Right forelimb (tissue), 1 donor: Measurements from ENCODE around the gene TUNAR.

Experiments
- DNase-seq: peaks from one replicate; pipeline ENCODE4 v3.0.0-alpha.2; 2018

Gene TUNAR

GRCh38 chr14:95875831-95876760 lies 536 bp upstream of the TUNAR start:
- DNase-seq, result no peak

GRCh38 chr14:95877633-95878032 lies 1.0 kb downstream of the TUNAR start:
- no peak for DNase-seq

- DNase-seq, result no peak
Observed at GRCh38 chr14:95884377-95884776, 7.7 kb downstream of the TUNAR start.

GRCh38 chr14:95885278-95885677 lies 8.6 kb downstream of the TUNAR start:
- no peak for DNase-seq

GRCh38 chr14:95885866-95886265 lies 9.2 kb downstream of the TUNAR start:
- DNase-seq, result no peak

- no peak for DNase-seq
Observed at GRCh38 chr14:95886366-95887056, 9.9 kb downstream of the TUNAR start.

GRCh38 chr14:95887351-95887750 lies 10.7 kb downstream of the TUNAR start:
- no peak for DNase-seq

- DNase-seq, result no peak
Observed at GRCh38 chr14:95889236-95889979, 12.8 kb downstream of the TUNAR start.

- DNase-seq, result no peak
Observed at GRCh38 chr14:95891742-95892141, 15.1 kb downstream of the TUNAR start.

GRCh38 chr14:95892142-95892541 lies 15.5 kb downstream of the TUNAR start:
- no peak for DNase-seq

GRCh38 chr14:95895720-95896119 lies 19.1 kb downstream of the TUNAR start:
- no peak for DNase-seq

GRCh38 chr14:95896498-95897135 lies 20.0 kb downstream of the TUNAR start:
- no peak for DNase-seq

- no peak for DNase-seq
Observed at GRCh38 chr14:95897280-95897679, 20.6 kb downstream of the TUNAR start.

GRCh38 chr14:95901054-95901453 lies 24.4 kb downstream of the TUNAR start:
- no peak for DNase-seq

GRCh38 chr14:95902273-95902826 lies 25.7 kb downstream of the TUNAR start:
- no peak for DNase-seq

GRCh38 chr14:95903165-95903564 lies 26.5 kb downstream of the TUNAR start:
- no peak for DNase-seq

- no peak for DNase-seq
Observed at GRCh38 chr14:95903616-95904107, 27.0 kb downstream of the TUNAR start.

- no peak for DNase-seq
Observed at GRCh38 chr14:95906591-95906990, 30.0 kb downstream of the TUNAR start.

GRCh38 chr14:95910628-95911027 lies 34.0 kb downstream of the TUNAR start:
- no peak for DNase-seq

GRCh38 chr14:95911456-95911855 lies 34.8 kb downstream of the TUNAR start:
- no peak for DNase-seq

- no peak for DNase-seq
Observed at GRCh38 chr14:95915330-95915729, 38.7 kb downstream of the TUNAR start.

GRCh38 chr14:95918466-95918865 lies 41.8 kb downstream of the TUNAR start:
- DNase-seq, result no peak
